ENCODE data around the gene CAPN9. TPM values are rescaled to one million over a fixed set of nuclear protein-coding genes. Genes with fewer than 3 reads are reported as not detected.

Gene CAPN9
- total RNA-seq, 1 donor from 2014 or later = 26.6 TPM

DNA sequence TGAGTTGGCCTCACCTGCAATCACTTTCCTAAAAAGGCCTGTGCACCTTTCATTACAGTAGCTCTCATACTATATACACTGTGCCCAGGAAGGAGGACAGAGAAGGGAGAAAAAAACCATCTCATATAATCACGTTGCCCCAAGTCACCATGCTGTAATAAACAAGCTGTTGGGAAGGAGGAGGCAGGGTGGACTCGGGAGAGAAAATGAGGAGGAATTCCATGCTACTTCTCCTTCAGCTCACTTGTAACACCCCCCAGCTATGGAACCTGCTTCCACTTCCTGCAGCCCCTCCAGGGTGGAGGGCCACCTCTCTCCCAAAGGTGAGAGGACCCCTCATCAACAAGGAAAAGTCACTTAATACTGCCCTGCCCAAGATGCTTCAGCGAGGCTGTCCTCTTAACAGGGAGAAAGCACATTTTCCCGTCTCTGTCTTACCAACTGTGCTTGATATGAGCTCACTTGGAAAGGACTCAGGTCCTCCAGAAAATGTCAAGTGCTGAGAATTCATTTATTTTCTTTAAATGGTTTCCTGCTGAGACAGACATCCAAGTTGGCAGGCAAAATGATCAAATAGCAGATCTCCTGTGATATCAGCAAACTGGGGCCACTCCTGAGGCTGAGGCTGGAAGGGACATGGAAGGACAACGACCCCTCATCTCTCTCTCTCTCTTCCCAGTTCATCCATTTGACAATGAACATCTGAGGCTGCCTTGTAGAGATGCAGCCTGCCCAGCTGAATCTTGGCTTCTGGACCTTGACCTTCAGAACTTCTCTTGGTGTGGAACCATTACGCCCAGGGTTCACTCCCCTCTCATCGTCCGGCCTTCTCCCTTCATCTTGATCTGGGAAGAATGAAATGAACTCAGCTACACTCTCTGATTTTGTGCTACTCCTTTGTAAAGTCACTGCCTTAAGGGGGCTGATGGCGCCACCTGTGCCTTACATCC is 54.0 kb downstream of the CAPN9 start:
- peaks cover 4% of the 10 kb centered on the region for H3K36me3 ChIP-seq
- H3K9me3 ChIP-seq = no peaks in the 10 kb centered on the region
- no peaks in the 10 kb centered on the region for H3K4me1 ChIP-seq
- intact Hi-C loops (cut with DNase I) = no loop called here
- DNase-seq (no peak), ATAC-seq (no peak)
- no peak overlapping the region for H3K27ac ChIP-seq
- no peaks in the 10 kb centered on the region for H3K27me3 ChIP-seq (ENCODE audit: low read depth)
- TF ChIP-seq, protein P1, sequence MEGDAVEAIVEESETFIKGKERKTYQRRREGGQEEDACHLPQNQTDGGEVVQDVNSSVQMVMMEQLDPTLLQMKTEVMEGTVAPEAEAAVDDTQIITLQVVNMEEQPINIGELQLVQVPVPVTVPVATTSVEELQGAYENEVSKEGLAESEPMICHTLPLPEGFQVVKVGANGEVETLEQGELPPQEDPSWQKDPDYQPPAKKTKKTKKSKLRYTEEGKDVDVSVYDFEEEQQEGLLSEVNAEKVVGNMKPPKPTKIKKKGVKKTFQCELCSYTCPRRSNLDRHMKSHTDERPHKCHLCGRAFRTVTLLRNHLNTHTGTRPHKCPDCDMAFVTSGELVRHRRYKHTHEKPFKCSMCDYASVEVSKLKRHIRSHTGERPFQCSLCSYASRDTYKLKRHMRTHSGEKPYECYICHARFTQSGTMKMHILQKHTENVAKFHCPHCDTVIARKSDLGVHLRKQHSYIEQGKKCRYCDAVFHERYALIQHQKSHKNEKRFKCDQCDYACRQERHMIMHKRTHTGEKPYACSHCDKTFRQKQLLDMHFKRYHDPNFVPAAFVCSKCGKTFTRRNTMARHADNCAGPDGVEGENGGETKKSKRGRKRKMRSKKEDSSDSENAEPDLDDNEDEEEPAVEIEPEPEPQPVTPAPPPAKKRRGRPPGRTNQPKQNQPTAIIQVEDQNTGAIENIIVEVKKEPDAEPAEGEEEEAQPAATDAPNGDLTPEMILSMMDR (IDR thresholded peaks at IDR 0.05) = no peak
- no peak overlapping the region for H3K4me3 ChIP-seq

DNA sequence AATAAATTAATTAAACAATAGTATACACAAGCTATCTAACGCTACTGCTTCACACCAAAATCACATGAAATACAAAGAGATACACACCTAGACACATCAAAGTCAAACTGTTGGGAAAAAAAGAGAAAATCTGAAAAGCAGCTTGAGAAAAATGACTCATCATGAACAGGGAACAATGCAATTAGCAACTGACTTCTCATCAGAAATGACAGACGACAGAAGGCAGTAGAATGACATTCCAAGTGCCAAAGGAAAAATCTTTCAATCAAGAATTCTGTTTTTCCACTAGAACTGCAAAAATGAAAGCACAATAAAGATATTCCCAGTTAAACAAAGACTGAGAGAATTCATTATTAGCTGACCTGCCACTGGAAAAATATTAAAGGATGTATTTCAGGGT is 57.2 kb downstream of the CAPN9 start:
- H3K4me3 ChIP-seq = no peak overlapping the region
- no peaks in the 10 kb centered on the region for H3K4me1 ChIP-seq
- no peaks in the 10 kb centered on the region for H3K27me3 ChIP-seq (ENCODE audit: low read depth)
- intact Hi-C loops (cut with DNase I) = no loop called here
- TF ChIP-seq, protein P1 (IDR thresholded peaks at IDR 0.05) = no peak
- ATAC-seq (no peak), DNase-seq (no peak)
- no peak overlapping the region for H3K27ac ChIP-seq
- no peaks in the 10 kb centered on the region for H3K9me3 ChIP-seq
- H3K36me3 ChIP-seq = peaks cover 4% of the 10 kb centered on the region

DNA sequence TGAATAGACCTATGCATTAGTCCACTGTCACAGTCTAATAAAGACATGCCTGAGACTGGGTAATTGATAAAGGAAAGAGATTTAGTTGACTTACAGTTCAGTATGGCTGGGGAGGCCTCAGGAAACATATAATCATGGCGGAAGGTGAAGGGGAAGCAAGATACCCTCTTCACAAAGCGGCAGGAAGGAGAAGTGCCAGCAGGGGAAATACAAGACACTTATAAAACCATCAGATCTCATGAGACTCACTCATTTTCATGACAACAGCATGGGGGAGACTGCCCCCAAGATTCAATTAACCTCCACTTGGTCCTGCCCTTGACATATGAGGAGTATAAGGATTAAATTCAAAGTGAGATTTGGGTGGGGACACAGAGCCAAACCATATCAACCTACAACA is 59.4 kb downstream of the CAPN9 start:
- Histone ChIP-seq H3K27ac (no peak overlapping the region), H3K4me3 (no peak overlapping the region), H3K4me1 (no peaks in the 10 kb centered on the region), H3K36me3 (peaks cover 4% of the 10 kb centered on the region), H3K9me3 (no peaks in the 10 kb centered on the region), H3K27me3 (ENCODE audit: low read depth) (no peaks in the 10 kb centered on the region)
- intact Hi-C loops (cut with DNase I) = no loop called here
- ATAC-seq (no peak), DNase-seq (no peak)
- TF ChIP-seq, protein P1 (IDR thresholded peaks at IDR 0.05) = no peak

DNA sequence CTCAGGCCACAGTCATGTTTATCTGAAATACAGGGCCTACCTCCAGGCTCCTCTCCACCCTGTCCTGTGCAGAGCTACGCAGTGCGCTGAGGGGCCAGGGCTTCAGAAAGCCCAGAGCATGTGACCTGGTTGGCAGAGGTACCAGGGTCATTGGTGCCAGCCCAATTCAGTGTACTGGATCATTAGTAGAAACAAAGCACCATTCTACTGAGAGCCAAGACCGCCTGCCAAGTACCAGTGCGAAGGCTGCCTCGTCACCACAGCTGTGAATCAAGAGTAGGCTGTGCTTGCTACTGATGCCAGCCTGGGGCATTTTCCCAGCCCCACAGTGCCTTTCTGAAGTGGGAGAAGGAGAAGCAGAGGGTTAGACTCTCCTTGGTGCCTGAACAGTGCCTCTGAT is 59.8 kb downstream of the CAPN9 start:
- no peak for DNase-seq
- intact Hi-C loops (cut with DNase I) = no loop called here
- TF ChIP-seq, protein P1 (IDR thresholded peaks at IDR 0.05) = no peak
- Histone ChIP-seq H3K4me1 (no peaks in the 10 kb centered on the region), H3K36me3 (peaks cover 2% of the 10 kb centered on the region), H3K4me3 (no peak overlapping the region), H3K27ac (no peak overlapping the region), H3K27me3 (ENCODE audit: low read depth) (no peaks in the 10 kb centered on the region), H3K9me3 (no peaks in the 10 kb centered on the region)
- no peak for ATAC-seq

DNA sequence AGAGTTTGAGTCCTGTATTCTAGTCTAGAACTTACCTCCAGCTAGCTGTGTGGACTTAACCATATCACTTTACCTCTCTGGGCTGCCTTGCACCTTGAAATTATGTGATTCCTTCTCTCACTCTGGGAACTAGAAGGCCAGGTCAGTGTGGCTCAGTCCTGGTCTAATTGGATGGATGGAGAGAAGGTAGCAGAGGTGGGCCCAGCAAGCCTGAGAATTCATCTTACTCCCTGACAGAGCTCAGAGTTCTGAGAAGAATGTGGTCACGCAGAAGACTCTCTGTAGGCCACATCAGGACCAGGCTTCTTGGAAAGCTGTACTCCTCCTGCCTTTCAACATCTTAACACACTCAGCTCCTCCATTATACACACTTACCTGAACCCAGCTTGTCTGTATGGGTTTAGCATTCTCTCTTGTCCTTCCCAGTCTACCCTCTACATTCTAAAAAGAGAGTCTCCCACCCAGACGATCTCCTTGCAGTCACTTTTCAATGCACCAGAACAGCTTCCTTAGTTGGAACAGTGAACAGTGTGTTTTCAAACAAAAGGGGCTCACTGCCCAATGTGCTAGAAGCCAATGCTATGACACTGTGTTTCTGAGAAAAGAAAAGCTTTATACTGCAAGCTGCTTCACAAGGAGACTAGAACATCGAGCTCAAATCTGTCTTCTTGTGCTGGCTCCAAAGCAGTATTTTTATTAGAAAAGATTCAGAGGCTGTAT is 60.5 kb downstream of the CAPN9 start:
- Histone ChIP-seq H3K36me3 (no peaks in the 10 kb centered on the region), H3K27me3 (ENCODE audit: low read depth) (no peaks in the 10 kb centered on the region), H3K4me3 (no peak overlapping the region), H3K4me1 (no peaks in the 10 kb centered on the region), H3K9me3 (no peaks in the 10 kb centered on the region), H3K27ac (no peak overlapping the region)
- TF ChIP-seq, protein P1 (IDR thresholded peaks at IDR 0.05) = no peak
- ATAC-seq = no peak
- DNase-seq = no peak
- intact Hi-C loops (cut with DNase I) = no loop called here
